A549 (cell line): ENCODE data around the gene LILRB4.

ENCODE experiments used
- CHD2 ChIP-seq: fragments of 150-350 bp; IDR thresholded peaks from 2 replicates; pipeline ENCODE4 v1.6.1; 2014; ENCODE audit warnings: low read length; ENCODE audit not compliant: partially characterized antibody
- POLR2A ChIP-seq: IDR thresholded peaks from 2 replicates; pipeline ENCODE4 v1.6.1; 2012; ENCODE audit warnings: mild to moderate bottlenecking, low read length

DNA sequence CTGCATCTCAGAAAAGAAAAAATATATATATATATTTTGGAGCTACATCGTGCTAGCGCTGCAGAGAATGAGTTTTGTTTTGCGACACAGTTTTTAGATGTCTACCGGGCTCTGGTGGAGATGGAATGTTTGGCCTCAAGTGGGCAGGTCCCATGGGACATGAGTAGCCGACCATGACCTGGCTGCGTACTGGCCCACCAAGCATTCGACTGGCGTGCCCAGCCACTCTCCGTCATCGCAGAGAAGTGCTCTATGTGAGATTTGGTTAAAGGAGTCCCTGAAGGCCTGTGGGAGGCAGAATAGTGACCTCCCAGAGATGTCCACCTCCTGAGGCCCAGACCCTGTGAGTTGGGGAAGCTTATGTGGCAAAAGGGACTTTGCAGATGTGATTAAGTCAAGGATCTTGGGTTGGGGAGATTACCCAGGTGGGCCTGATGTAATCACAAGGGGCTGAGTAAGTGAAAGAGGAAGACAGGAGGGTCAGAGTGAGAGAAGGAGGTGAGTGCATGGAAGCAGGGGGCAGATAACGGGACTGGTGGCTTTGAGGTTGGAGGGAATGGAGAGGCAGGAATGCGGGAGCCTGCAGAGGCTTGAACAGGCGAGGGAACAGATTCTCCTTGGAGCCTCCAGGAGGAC, 821 bp upstream of the LILRB4 start:
- TF ChIP-seq CHD2 = no peak
- TF ChIP-seq POLR2A = no peak
